WI38 (cell line): ENCODE measurements around the gene RUNX2.

Experiments used
- H3K4me3 ChIP-seq: 2 replicates; pipeline ENCODE4 v1.5.1; 2011; ENCODE audit warnings: low read depth, mild to moderate bottlenecking, control low read depth, low read length
- CTCF ChIP-seq: IDR thresholded peaks from 2 replicates; pipeline ENCODE4 v1.5.1; 2012; ENCODE audit warnings: low read depth, mild to moderate bottlenecking, control low read depth, low read length

Gene RUNX2

DNA sequence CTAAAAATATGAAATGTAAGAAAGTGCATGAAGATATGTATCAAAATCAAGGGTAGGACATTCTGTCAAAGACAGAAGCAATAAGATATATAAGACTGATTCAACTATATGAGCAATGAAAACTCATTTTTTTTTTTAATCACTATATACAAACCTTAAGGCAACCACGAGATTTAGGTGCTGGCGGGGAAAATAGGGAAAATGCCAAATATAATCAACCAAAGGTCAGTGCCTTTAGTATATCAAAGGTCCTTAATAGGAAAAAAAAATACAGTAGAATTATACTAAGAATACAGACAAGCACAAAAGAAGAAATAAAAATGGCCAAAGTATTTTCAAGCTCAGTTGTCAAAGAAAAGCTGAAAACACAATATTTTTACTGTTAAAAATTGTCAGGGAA is 25.5 kb downstream of the RUNX2 start:
- H3K4me3 ChIP-seq, result no peak overlapping the region
- TF ChIP-seq CTCF, result no peak

DNA sequence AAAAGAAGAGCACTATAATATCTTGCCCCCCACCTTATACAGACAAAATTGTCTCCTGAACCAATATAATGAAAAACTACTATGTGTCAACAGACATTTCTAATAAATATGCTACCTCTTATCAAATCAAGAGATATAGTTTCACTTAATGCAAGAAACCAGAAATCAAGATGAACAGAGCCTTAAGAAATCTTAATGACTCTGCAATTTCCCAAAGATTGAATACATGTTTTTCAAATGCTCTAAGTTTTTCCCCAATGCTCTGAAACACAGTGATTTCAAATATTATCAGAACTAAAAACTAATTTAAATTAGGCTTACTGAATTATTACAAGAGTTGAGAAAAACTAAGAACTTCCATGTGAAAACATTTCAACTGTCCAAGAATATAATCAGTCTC is 36.3 kb downstream of the RUNX2 start:
- no peak overlapping the region for H3K4me3 ChIP-seq
- no peak for TF ChIP-seq CTCF

DNA sequence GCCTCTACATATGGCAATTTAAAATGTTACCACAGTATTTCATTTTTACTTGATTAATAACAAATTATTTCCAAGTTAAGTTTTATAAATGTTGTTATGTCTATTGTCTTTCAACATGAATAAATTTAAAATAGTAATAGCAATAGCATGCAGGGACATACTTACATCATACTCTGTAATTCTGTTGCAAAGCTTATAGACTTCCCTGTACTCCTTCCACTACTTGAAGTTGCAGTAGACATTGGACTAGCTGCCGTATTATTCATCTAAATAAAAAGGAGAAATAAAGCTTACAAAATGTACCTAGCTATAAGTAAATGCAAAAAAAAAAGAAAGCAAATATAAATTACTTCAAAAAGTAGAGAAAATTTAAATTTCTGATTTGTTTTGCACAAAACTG is 36.9 kb downstream of the RUNX2 start:
- TF ChIP-seq CTCF, result no peak

GRCh38 chr6:45366534-45366933 is 38.4 kb downstream of the RUNX2 start:
- TF ChIP-seq CTCF, result no peak
- no peak overlapping the region for H3K4me3 ChIP-seq

More for the DNA sequence above, 36.9 kb downstream of the RUNX2 start:
- no peak overlapping the region for H3K4me3 ChIP-seq

DNA sequence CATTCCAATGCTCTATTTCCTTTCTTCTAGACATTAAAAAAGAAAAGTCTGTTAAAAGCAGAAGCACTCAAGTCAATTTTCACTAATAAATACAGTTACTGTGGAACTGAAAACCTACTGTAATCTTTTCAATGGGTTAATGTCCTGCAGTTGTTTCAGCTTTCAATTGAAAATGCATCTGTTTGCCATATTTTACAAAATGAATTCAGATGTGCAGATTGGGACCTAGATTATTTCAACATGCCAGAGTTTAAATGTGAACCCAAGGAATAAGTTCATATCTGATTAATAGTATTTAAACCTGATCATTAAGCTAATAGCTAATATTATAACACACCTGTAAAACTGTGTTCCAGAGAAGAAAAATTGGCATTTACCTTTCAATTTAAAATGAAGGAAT is 39.9 kb downstream of the RUNX2 start:
- no peak for TF ChIP-seq CTCF
- H3K4me3 ChIP-seq, result no peak overlapping the region

GRCh38 chr6:45369870-45370269 is 41.7 kb downstream of the RUNX2 start:
- TF ChIP-seq CTCF, result no peak
- no peak overlapping the region for H3K4me3 ChIP-seq

- no peak overlapping the region for H3K4me3 ChIP-seq
- TF ChIP-seq CTCF, result no peak
These were observed 43.9 kb downstream of the RUNX2 start for GRCh38 chr6:45371924-45372573.
